HK-2 (cell line): ENCODE results near the gene CPNE5.

Experiments
- DNase-seq: peaks from one replicate; pipeline ENCODE4 v3.0.0-alpha.2; 2018; ENCODE audit not compliant: unreplicated experiment

The CPNE5 gene

DNA sequence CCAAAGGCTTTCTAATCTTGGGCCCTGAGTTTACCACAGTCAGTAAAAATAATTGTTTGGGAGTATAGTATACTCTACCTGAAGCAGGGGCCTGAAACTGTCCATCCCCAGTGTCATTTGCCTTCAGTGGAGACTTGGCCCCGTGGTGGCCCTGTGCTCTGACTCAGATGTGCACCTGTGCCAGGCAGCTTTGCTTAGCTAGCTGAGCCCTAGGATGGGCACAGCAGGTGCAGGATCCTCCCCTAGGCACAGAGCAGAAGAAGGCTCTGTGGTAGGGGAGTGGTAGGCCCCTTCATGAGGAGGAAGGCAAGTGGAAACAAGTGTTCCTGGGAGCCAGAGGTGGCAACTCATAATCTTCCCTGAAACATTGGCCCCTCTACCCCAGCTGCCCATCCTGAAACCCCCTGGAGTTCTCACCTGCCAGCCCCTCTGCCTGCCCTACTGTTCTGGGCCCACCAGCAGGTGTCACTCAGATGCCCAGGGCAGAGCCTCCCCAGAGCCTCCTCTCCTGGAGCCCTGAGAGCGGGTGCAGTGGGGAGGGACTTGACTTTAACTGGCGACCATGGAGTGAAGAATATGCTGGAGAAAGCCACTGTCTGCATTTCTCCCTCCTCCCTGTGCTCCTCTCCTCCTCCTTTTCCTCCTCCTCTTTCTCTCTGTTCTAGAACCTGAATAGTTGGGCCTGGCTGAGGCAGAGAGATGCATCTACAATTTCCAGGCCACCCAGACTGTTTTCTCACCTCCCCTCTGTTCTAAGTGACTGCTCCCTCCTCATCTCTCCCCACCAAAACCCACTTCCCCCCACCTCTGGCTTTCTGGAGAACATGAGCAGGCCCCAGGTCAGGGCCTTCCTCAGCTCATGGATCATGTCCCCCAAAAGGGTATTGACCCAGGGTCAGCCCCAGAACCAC, 2.9 kb downstream of the CPNE5 start:
- no peak for DNase-seq

GRCh38 chr6:36834576-36835341, 4.5 kb downstream of the CPNE5 start:
- DNase-seq: no peak

GRCh38 chr6:36833182-36833789, 6.0 kb downstream of the CPNE5 start:
- DNase-seq: no peak

DNA sequence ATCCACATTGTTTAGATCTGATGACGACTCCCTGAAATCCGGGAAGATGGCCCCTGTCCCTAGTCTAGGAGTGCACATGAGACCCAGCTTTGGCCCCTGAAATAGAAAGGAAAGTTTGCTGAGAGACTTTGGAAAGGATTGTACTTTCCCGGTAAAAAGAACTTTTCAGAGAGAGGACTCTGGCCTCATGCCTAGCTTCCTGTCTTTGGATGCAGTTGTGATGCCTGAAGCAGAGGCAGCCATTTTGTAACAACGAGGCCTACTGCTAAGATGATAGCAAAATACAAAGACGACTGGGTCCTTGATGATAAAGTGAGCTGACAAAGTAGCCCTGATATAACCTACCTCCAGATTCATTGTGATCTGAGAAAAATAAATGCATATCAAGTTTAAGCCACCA, 6.9 kb downstream of the CPNE5 start:
- DNase-seq: no peak

- no peak for DNase-seq
Observed at GRCh38 chr6:36830577-36830976, 8.7 kb downstream of the CPNE5 start.

DNA sequence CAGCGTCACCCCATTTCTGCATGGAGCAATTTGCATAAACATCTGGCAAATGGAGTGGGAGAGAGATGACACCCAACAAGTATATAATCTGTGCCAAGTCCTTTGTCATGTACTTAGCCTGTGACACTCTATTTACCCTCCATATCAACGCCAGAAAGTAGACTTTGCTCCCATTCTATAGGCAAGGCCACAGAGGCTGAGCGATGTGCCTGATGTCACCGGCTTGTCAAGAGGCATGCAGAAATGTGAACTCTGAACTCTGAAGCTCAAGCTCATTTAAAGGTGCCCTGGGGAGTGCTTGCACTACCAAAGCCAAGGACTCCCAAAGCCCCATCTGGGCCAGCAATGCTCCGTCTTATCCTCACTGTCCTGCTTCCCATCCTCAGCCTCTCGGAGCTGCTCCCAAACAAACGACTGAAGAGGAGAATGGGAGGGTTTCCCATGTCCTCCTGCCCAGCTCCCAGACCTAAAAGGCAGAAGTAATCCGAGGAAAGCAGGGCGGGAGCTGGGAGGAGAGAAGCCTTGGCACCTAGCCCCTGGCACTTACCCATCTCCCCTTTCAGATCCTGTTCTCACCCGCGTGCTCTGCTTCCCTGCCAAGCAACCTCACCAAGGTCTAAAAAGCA, 9.2 kb downstream of the CPNE5 start:
- DNase-seq: no peak

GRCh38 chr6:36827261-36828079, 11.8 kb downstream of the CPNE5 start:
- DNase-seq: peak; percentile 68

DNA sequence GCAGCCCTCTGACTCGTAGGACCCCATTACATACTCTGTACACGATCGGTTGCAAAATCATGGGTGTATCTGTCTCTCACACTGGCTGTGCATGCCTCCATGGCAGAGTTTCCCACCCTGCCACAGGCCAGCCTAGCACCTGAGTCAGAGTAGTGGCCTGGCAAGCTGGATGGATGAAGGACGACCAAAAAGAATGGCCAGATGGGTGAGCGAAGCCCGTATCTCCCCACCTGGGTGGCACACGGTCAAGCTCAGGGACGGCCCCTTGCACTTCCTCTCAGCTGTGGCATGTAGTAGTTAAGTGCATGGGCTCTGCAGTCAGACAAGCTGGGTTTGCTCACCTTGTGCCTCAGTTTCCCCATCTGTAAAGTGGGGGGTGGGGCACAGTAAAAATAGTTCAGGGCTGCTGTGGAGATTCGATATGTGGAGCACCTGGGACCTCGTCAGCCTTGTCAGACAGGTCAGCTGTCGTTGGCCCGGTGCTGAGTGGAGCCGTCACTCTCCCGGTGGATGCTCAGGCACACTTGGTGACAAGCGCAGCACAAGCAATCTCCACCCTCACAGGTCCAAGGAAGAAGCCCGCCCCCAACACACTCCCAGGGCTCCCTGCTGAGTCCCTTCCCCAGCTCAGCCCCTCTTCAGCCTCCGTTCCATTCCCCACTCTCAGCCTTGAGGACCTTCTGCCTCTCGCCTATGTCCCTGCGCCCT, 12.6 kb downstream of the CPNE5 start:
- DNase-seq: no peak

DNA sequence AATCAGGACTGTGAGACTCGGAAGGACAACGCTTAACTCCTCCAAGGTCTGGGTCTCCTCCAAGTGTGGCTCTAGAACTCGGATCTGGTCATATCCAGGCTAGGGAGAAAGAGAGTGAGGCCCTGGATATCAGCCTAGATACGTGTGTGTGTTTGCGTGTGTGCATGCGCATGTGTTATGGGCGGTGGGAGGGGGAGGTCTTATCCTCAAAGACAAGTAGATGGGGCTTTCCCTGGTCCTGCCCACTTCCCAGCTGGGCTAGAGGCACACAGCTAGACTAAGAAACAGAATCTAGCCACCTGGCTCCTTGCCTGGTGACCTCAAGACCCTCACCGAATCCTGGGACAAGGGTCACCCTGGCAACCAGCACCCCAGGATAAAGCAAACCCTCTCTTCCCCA, 13.2 kb downstream of the CPNE5 start:
- no peak for DNase-seq

GRCh38 chr6:36825452-36825851, 13.8 kb downstream of the CPNE5 start:
- no peak for DNase-seq

DNA sequence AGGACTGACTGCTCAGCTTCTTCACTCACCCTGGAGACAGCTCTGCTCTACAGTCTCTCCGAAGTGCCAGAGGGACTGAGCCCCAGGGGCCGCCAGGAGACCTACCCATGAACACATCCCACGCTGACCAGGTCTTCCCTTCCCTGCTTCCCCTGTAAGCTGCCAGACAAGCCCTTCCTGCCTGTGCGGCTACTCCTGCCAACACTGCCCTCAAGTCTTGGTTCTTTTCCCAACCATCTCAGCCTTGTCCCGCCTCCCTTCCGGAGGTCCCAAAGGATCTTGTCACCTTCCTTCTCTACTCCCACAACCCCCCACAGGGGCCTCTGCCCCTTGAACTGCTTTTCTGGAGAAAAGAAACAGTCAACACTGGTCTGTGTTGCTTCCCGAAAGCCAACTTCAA, 15.0 kb downstream of the CPNE5 start:
- no peak for DNase-seq

DNA sequence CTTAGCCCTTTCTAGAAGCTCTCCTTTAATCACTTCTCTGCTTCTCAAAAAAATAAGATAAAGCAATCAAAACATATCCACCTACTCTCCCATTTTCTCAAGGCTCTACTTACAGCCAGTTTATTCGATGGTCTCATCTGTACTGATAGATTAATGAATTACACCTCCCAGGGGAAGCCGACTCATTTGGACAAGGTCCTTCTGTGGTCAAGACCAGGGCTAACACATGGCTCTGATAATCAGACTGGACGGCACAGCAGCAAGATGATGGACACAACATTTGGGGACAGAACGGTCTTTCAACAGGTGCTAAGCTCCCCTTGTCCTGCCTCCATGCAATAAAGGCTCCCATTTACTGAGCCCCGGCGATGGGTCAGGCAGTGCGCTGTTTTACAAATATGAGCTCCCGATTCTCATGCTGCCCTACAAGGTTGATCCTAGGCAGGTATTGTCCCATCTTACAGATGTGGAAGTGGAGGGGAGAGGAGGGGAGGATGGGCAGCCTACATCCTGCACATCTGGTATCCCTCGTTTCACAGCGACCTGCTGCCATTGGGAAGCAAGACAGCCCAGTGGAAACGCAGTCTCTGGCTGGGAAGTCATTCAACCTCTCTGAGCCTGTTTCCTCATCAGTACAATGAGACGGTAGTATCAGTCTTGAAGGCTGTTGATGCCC, 15.7 kb downstream of the CPNE5 start:
- DNase-seq: no peak

DNA sequence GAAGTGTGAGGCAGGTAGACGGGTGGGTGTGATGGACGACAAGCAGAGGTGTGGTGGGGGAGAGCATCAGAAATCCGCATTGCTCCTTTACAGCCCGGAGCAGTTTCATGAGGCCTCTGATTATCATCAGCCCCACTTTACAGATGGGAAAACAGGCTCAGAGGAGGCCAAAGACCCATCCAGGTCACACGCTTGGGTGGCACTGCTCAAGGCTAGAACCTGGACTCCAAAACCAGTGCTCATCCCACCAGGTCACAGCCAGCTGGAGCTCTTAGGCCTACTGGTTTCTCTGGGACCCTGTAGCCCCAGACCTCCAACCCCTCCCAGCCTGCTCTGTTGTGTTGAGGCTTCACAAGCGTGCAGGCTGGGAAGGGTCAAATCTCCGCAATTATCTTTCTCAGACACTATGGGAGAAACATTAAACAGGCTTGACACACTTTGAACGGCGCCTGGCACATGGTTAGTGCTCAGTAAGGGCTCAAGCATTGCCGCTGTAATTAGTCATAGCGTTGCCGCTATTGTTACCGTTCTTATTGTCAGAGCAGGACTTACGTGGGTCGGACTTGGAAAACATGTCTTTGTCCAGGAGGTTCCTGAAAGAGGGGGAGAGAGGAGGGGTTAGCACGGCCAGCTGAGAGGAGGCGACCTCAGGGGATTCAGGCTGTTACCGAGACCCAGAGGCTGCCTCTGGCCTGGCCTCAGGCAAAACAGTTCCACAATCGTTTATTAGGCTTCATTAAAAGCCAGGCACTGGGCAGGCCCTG, 16.6 kb downstream of the CPNE5 start:
- no peak for DNase-seq

DNA sequence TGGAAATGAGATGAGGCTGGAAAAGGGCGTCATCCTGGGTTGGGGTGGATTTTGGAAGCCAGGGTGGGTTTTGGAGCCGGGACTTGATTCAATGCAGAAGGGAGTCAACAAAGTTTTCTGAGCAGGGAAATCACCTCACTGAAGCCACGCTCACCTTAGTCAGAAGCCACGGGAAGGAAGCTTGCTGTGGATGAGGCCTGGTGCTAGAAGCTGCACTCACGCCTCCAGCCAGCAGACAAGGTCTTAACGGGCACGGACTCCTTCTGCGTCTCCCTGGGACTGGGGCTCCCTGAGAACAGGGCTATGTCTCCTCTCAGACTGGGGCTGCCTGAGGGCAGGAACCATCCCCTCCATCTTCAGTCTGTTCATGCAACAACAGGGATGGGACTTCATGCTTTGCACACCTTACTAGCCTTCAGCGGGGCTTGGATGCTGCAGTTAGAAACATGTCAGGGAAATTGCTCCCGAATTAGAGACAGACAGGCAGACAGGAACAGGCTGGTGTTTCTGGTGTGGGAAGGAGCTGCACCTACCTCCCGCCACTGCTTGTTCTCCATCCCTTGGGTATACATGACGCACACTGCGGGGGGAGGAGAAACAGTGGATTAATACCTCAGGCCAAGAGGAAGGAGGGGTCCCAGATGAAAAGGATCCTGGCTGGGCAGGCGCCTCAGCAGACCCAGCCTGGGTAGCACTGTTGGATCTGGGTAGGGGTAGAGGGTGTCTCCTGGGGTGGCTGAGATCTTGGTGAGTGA, 17.5 kb downstream of the CPNE5 start:
- peak; percentile 24 for DNase-seq

GRCh38 chr6:36820700-36821580, 18.3 kb downstream of the CPNE5 start:
- peak; percentile 84 for DNase-seq

GRCh38 chr6:36818756-36819155, 20.5 kb downstream of the CPNE5 start:
- DNase-seq: no peak

DNA sequence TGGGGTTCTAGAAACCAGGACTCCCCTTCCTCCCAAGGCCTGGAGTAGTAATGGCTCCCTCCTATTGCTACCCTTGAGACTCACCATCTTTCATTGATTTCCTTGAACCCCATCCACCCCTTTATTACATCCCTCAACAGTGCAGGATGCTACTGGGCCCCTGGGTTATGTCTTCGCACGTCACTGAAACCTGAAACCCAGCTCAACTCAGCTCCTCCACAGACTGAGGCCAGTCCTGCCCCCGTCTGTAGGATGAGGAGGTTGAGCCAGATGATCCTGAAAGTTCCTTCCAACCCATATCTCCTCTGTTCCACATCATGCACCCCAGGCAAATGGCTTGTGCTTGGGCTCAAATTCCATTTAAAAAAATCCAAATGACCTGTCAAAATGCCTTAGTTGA, 21.4 kb downstream of the CPNE5 start:
- DNase-seq: no peak
